Measurements from ENCODE around the gene C20orf144. TPM values are rescaled to one million over a fixed set of nuclear protein-coding genes. Genes with fewer than 3 reads are reported as not detected.

The C20orf144 gene
- total RNA-seq, 2 experiments from 2014 or later: 0.42 to 0.44 TPM

- CTCF ChIA-PET (ENCODE audit: unreplicated experiment): interaction anchor here (2.9 kb wide), 1 partner anchor 12 kb away, joined by 16 read pairs; the partner anchor contains the start of gene ACTL10
- peak; percentile 96 for DNase-seq (ENCODE audit: low spot score)
- Histone ChIP-seq H3K4me2 (ENCODE audit: low read length) (peak overlapping the region; percentile 97), H3K9me2 (ENCODE audit: insufficient read depth, low read length) (no peaks in the 10 kb centered on the region), H3K9me3 (ENCODE audit: low read length) (no peaks in the 10 kb centered on the region), H3K27ac (ENCODE audit: low read depth, low read length, poor library complexity, severe bottlenecking) (peak overlapping the region; percentile 78), H3K4me3 (ENCODE audit: low read depth, low read length, poor library complexity, severe bottlenecking) (peak overlapping the region; percentile 48), H3K79me2 (ENCODE audit: insufficient read depth, low read depth, low read length) (peaks cover 62% of the 10 kb centered on the region), H3K36me3 (ENCODE audit: insufficient read depth, low read length) (peaks cover 96% of the 10 kb centered on the region), H4K20me1 (ENCODE audit: insufficient read depth, low read length) (peaks cover 26% of the 10 kb centered on the region), H2AFZ (ENCODE audit: low read length) (no peak overlapping the region), H3K4me1 (ENCODE audit: insufficient read depth, low read length, poor library complexity, severe bottlenecking) (peaks cover 70% of the 10 kb centered on the region)
- intact Hi-C loops (cut with micrococcal nuclease; ENCODE audit: unreplicated experiment): loop anchor here (10.0 kb wide), 1 partner anchor 1935 kb away; the partner anchor contains the start of gene SPAG4
- TF ChIP-seq EZH2phosphoT487 (IDR thresholded peaks at IDR 0.05; ENCODE audit: borderline replicate concordance, low read depth, low read length) (no peak), CTCF (conservative IDR thresholded peaks at IDR 0.05; ENCODE audit: low read length) (no peak)
- POLR2A ChIA-PET: interaction anchor here (0.5 to 1.4 kb wide), 7 partner anchors 11 to 434 kb away, joined by 3 to 8 read pairs (median 4); partner anchors contain the start of genes ACTL10, CBFA2T2 and PXMP4
- BruUV-seq (replicated peaks): no TSS peak
Observed at GRCh38 chr20:33679758-33680485, 17.8 kb downstream of the C20orf144 start.

- H2AFZ ChIP-seq (ENCODE audit: low read length): no peak overlapping the region
- peaks cover 66% of the 10 kb centered on the region for H3K79me2 ChIP-seq (ENCODE audit: insufficient read depth, low read depth, low read length)
- no peak for DNase-seq (ENCODE audit: low spot score)
- no peaks in the 10 kb centered on the region for H3K9me3 ChIP-seq (ENCODE audit: low read length)
- TF ChIP-seq CTCF (conservative IDR thresholded peaks at IDR 0.05; ENCODE audit: low read length) (no peak), EZH2phosphoT487 (IDR thresholded peaks at IDR 0.05; ENCODE audit: borderline replicate concordance, low read depth, low read length) (no peak)
- peak overlapping the region; percentile 48 for H3K4me3 ChIP-seq (ENCODE audit: low read depth, low read length, poor library complexity, severe bottlenecking)
- H3K27ac ChIP-seq (ENCODE audit: low read depth, low read length, poor library complexity, severe bottlenecking): peak overlapping the region; percentile 78
- peaks cover 63% of the 10 kb centered on the region for H3K4me1 ChIP-seq (ENCODE audit: insufficient read depth, low read length, poor library complexity, severe bottlenecking)
- POLR2A ChIA-PET: interaction anchor here (0.5 to 1.0 kb wide), 3 partner anchors 95 to 1027 kb away, joined by 3 read pairs; no protein-coding TSS in a partner anchor
- H3K9me2 ChIP-seq (ENCODE audit: insufficient read depth, low read length): no peaks in the 10 kb centered on the region
- H3K4me2 ChIP-seq (ENCODE audit: low read length): peak overlapping the region; percentile 97
- intact Hi-C loops (cut with micrococcal nuclease; ENCODE audit: unreplicated experiment): loop anchor here (10.0 kb wide), 1 partner anchor 1934 kb away; the partner anchor contains the start of gene SPAG4
- CTCF ChIA-PET (ENCODE audit: unreplicated experiment): interaction anchor here (1.5 to 2.9 kb wide), 2 partner anchors 13 to 51 kb away, joined by 4 to 16 read pairs; partner anchors contain the start of genes ACTL10 and ZNF341
- H3K36me3 ChIP-seq (ENCODE audit: insufficient read depth, low read length): peaks cover 92% of the 10 kb centered on the region
- BruUV-seq (replicated peaks): no TSS peak
- H4K20me1 ChIP-seq (ENCODE audit: insufficient read depth, low read length): peaks cover 27% of the 10 kb centered on the region
Observed at GRCh38 chr20:33680686-33681085, 18.6 kb downstream of the C20orf144 start.
